HG03354 (cell line): ENCODE results near the gene PLN.

Experiments used
- ATAC-seq: cut with Tn5 transposase; IDR thresholded peaks from one replicate; pipeline ENCODE4 v1.9.1; 2021; ENCODE audit warnings: mild to moderate bottlenecking; ENCODE audit not compliant: unreplicated experiment, poor library complexity, severe bottlenecking

The PLN gene

DNA sequence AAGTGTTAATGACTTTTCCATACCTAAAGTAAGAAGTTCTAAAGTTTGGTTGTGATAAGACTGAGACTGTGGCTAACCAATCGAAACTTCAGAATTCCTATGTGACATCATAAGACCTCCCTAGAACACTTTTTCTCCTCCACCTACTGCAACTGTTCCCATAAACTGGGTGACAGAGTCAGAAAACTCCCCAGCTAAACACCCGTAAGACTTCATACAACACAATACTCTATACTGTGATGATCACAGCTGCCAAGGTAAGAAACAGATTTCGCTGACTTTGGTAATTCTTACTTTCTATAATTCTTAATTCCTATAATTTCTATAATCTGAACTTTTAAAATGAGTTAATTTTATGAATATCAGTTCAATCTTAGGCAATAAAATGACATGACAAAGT lies at the start of gene PLN:
Gene PLN (plus strand): TSS at position 161 of the 400 bp plus-strand sequence. CDS start 10,626 bp downstream, outside the sequence.
- no peak for ATAC-seq

DNA sequence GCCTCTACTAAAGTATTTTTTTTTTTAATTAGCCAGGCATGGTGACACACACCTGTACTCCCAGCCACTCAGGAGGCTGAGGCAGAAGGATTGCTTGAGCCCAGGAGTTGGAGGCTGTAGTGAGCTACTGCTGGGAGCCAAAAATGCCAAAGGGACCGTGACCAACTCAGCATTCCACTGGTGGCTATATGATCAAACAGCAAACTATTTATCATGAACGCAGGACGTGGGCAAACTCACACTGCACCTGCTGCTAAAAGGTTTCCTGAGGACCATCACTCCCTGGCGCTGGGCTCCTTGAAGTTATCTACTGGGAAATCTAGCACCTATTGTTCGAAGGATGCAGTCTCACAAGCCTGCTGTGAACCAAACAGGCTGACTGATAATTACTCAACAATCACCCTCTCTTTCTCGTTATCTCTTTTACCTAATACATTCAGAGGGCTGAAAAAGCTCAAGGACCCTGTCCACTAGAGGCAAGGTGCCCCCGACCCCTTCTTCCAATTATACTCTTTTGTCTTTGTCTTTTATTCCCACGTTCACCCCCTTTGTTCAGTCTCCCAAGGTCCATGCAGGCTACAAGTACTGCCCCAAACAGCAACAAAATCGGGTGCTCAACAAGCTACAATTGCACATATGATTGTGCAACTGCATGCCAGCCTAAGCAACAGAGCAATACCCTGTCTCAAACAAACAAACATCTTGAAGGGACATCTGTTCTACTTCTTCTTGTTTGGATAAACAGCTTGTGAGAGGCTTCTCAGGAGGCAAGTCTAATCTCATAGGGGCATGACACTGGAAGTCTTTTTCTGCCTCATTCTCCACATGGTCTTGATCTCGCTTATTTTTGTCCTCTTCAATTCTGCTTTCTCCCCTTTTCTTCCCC lies 47.7 kb upstream of the PLN start:
- no peak for ATAC-seq

DNA sequence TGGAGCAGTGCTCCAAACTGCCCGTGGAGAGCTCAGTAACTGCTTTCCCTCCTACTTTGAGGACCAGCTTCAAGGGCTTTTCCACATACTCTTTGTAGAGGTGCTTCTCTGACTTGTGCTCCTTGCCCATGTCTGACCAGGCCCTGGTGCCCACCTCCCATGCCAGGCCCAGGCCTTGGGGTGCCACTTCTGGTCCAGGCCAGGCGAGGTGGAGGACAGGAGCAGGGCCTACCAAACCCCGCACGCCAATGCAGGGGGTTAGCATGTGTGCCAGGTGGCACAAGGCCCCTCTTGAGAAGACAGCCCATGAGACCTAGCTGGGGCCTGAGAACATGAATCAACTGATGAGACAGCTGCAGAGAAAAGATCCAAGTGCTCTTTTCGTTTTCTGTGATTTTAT lies 47.0 kb upstream of the PLN start:
- no peak for ATAC-seq

DNA sequence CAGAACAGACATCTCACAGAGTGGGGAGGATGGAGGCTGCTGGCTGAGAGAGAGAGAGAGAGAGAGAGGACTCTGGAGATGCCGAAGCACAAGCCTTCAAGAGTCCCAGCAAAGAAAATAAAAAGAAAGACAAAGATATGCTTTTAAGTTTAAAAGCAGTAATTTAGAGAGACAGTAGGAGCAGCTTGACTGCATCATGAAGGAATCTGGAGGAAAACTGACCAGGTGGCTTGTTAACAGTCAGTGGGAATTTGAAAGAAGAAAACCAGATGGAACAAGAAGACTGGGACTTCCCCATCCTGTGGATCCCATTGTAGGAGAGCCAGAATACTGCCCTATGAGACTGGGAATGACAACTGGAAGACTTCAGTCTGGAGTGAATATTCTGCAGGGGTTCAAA lies 46.3 kb upstream of the PLN start:
- no peak for ATAC-seq

DNA sequence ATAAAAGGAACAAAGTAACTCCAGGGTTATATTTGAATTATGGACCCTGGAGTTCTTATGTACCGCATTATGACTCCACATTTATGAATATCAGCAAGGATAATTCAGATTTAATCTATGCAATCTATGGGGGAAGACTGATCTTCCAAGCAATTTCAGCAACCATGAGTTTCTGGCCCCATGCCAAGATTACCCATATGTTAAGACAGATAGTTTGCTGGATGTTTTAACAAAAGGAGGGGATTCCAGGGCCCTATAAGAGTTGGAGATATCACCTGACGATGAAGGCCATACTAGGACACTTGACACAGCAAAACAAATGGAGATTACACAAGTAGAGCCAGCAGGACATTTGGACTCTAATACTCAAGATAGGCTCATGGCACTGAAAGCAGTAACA lies 45.9 kb upstream of the PLN start:
- ATAC-seq: no peak

DNA sequence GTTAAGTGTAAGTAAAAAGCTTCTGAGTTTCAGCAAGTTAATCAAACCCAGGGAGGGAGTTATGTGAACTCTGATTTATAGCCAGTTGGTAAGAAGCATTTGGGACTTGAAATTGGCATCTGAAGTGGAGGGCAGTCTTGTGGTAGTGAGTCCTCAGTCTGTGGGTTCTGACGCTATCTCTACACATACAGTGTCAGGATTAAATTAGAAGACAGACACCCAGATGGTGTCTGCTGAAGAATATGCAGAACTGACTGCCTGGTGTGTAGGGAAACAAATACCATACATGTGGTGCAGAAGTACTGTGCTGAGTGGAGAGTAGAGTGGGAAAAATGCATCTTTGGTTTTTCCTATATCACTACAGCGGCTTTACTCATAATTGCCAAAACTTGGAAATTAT lies 43.5 kb upstream of the PLN start:
- ATAC-seq: no peak

DNA sequence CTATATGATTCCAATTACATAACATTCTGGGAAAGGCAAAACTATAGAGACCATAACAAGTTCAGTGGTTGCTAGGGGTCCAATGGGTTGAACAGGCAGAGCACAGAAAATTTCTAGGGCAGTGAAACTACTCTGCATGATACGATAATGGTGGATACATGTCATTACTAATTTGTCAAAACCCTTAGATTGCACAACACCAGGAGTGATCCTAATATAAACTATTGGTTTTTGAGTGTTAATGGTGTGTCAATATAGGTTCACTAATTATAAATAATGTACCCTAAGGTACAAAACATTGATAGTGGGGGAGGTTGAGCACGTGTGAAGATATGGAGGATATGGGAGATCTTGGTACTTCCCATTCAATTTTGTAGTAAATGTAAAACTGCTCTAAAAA lies 42.4 kb upstream of the PLN start:
- ATAC-seq: no peak

DNA sequence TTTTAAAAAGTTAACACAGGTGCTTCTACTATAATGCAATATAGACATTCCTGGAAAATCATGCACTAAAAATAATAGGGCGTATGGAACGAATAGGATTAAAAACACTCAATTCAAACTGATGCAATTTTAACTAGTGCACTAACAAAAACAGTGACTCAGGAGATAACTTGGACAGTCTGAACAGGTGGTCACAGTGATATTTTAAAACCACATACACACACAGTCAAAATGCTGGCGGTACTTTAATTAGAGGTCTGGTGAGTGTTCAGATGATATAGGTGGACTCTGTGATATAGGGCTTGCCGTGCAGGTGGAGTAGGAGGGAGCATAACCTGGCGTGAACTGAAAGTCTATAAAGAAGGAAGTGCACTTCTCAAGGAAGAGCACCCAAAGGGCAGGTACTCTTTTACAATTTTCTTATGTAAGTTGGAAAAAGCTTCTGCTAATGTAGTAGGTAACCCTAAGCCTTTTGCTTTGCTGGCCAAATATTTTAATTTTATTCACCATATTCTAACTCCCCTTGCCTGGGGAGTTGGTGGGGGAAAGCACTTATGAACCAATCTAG lies 41.9 kb upstream of the PLN start:
- ATAC-seq: no peak

DNA sequence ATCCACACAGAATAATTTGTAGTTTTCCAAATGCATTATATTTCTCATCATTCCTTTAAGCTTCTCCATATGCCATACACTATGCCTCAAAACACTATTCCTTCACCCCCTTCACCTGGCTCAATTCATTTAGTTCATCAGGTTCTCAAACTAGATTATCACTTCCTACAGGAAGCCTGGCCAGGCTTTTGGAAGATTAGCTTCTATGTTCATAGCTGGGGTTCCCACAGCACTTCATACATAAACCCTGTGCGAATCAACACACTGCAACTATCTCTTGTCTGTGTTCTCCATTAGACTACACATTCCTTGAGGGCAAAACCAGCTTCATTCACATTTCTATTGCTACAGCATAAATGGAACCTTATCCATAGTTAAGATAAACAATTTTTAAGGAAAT lies 40.5 kb upstream of the PLN start:
- no peak for ATAC-seq

DNA sequence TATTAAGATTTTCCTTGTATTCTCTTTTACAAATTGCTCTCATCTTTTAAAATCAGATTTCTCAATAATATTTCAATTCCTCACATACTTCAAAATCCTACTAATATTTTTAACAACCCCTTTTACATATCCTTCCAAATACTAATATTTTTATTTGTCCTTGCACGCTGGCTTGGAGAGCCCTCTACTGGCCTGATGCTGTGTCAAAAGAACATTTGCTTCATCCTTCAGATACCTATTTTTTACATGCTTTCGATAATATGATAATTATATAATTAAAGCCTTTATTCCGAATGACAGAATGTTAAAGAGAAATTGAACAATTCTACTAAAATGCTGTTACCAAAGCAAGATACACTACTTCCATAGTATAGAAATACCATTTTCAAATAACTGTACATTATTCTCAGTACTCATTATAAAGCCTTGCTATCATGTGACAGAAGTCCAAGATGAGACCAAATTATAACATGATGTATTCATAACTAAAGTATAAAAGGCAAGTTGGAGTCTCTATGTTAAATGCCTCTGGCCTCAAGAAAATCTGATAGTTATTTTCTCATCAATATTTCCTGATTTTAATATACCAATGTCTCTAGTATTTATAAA lies 39.0 kb upstream of the PLN start:
- ATAC-seq: no peak

DNA sequence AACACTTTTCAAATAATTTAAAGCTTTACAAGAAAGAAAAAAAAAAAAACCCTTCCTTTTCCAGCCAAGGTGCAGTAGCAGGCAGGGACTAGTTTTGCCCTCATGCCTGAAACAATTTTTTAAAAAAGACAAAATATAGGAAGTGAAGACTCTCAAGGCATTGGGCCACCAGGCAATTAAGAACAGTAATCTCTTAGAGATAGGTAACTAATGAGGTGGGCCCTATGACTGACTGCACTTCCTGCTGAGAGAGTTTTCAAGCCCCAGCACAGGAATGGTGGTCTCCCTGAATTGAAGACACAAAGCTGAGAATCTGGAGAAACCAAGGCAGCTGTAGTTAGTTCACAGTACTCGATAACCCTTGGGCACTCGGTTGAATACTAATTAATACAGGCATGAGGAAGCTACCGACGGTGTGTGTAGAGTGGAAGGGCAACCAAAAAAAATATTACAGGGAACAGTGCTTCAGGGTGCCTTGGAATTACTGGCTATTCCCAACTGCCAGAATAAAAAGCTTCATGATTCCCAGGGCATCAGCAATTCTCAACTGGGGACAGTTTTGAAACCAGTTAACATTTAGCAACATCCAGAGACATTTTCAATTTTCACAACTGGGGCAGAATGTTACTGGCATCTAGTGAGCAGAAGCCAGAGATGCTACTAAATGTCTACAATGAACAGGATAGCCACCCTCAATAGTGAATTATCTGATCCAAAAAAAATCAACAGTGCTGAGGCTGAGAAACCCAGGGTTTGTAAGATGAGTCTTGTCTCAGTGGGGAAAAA lies 36.0 kb upstream of the PLN start:
- ATAC-seq: peak; percentile 66

DNA sequence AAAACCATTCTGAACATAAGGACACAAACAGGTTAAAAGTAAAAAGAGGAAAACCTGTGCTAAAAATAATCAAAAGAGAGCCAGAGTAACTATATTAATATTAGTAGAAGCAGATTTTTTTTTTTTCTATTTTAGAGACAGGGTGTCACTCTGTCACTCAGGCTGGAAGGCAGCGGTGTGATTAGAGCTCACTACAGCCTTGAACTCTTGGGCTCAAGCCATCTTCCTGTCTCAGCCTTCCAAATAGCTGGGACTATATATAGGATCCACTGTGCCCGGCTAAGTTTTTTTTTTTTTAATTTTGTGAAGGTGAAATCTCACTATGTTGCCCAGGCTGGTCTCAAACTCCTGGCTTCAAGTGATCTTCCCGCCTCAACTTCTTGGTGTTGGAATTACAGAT lies 33.4 kb upstream of the PLN start:
- no peak for ATAC-seq

DNA sequence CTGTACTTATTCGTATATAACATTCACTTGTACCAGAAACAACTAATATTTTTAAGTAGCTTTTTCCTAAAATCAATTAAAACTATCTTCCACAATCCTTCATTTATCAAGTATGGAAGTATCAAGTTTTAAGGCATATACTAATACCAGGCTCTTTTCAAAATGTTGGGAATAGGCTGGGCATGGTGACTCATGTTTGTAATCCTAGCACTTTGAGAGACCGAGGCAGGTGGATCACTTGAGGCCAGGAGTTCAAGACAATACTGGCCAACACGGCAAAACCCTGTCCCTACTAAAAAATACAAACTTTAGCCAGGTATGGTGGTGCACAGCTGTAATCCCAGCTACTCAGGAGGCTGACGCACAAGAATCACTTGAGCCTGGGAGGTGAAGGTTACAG lies 25.7 kb upstream of the PLN start:
- no peak for ATAC-seq

DNA sequence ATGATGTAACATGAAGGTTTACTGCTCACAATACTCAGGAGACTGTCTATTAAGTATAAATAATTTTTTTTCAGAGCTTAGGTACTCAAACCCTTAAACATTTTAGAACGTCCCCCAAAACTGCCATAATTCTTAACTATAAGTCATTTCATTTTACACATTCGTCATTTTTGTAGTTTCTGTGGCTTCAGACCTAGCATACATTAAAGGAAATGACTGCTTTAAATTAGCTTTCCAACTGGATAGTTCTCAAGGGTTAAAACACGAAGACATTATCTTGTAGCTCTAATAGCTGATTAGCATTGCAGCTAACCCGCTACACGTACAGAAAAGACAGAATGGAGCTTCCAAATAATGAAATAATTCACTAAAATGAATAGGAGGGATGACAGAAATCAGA lies 24.9 kb upstream of the PLN start:
- ATAC-seq: no peak

DNA sequence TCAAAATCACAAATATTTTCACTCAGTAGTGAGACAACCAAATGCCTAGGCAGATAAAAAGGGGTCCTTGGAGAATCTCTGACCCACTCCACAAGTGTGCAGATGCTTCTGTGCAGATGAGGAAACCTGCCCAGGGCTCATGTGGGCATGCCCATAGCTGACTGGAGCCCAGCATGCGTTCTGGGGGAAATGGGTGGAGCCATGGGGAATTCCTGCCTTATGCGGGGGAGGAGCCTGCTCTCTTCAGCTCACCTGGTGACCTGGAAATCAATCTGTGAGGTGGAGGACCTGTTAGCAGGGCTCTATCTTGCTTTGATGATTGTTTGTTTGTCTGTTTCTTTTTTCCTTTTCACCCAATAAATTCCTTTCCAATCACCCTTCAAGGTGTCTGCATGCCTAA lies 23.4 kb upstream of the PLN start:
- ATAC-seq: no peak

DNA sequence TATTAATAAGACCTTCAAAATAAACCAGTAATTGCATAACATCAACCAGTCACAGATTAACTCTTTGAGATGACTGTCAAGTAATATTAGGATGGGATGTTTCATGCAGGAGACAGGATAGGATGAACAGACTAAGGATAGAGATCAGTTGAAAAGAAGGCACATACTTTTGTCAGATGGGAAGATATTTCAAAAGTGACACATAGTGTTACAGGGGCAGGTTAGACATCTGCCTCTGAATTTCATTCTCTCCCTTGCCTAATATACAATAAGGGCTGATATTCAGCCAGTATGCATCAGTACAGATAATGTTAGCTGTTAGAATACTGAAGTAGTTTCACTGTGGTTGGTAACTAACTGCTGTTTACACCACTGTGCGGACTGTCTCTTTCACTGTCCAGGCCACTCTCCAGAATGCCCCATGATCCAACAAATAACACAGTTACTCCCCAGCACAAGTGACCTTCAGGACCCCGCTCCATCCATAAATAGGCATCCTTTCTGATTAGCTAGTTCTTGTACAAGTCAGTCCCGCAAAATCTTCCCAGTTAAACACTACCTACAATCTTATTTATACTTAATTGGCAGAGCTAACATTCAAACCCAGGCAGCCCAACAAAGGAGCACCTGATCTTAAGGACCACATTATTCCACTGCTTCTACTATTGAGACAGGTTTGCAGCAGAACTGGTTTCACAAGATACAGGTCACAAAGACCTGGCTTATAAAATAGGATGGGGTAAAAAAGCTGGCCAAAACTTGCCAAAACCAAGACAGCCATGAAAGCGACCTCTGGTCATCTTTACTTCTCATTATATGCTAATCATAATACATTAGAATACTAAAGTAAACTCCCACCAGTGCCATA lies 21.9 kb upstream of the PLN start:
- no peak for ATAC-seq

DNA sequence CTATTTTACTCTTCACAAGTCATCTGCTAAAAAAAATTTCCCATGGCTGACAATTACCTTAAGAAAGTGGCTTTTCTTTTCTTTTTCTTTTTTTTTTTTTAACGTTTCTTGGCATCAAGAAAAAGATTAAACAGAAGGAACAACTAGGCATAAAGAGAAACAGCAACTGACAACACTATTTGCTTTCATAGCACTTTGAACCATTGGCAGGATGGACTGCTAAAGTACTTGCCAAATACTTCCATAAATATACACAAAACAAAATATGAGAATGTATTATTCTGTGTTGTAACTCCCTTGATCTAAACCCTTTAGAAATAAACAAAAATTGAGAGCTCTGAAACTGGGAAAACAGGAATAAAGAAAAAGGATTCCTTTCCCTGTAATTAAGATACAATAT lies 20.0 kb upstream of the PLN start:
- no peak for ATAC-seq

DNA sequence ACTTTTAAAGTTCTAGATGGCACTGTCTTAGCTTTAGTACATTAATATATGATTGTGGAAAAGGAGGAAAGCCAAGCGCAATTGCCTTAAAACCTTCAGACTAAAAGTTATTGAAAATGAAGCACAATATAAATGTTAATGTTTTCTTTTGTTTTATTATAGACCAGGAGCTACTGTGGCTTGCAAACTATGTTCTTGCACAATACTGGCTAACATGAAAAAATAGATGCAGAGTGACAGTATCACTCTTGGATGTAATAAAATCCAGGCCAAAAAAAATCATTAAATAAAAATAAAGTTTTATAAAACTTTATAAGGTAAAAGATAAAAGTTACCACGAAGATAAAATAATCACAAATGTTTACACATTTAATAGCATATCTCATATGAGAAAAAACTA lies 18.3 kb upstream of the PLN start:
- no peak for ATAC-seq

DNA sequence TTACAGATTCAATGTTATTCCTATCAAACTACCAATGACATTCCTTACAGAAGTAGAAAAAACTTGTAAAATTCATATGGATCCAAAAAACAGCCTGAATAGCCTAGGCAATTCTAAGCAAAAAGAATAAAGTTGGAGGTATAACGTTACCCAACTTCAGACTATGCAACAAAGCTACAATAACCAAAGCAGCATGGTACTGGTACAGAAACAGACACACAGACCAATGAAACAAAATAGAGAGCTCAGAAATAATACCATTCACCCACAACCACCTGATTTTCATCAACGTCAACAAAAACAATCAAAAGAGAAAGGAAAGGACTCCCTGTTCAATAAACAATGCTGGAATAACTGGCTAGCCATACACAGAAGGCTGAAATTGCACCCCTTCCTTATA lies 17.2 kb upstream of the PLN start:
- ATAC-seq: no peak
